ENCODE data around the gene SHKBP1. TPM values are rescaled to one million over a fixed set of nuclear protein-coding genes. Genes with fewer than 3 reads are reported as not detected.

SHKBP1 gene
- total and polyA plus RNA-seq, 8 donors, result 15.8 to 102 (median 73.4) TPM

GRCh38 chr19:40607311-40608239, 30.9 kb downstream of the SHKBP1 start:
- intact Hi-C loops (cut with DNase I; ENCODE audit: low total_unique reads), result no loop called here
- peak; percentile 44 to 75 for DNase-seq

DNA sequence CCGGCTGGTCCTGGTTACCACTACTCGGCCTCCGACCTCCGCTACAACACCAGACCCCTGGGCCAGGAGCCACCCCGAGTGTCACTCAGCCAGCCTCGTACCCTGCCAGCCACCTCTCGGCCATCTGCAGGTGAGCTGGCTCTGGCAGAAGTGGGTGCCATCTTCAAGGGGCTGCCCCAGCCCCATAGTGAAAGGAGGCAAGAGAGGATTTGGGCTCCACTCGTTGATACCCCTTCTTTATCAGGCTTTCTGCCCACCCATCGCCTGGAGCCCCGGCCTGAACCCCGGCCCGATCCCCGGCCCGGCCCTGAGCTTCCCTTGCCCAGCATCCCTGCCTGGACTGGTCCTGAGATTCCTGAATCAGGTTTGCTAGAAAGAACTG, 31.6 kb downstream of the SHKBP1 start:
- Histone ChIP-seq H3K9me3 (no peaks in the 10 kb centered on the region), H3K4me1 (peaks cover 46 to 87% (median 68%) of the 10 kb centered on the region in 4 donors), H3K27ac (peak overlapping the region in 2 of 5 donors; percentile 89 to 92), H3K4me3 (no peak overlapping the region), H3K27me3 (peaks cover 0 to 46% (median 0%) of the 10 kb centered on the region in 3 donors), H3K36me3 (no peaks in the 10 kb centered on the region)
- 86 to 95% (median 93%) methylated on average over 11 to 14 of the region's 14 CpGs for WGBS, 5 donors
- intact Hi-C loops (cut with DNase I; ENCODE audit: low total_unique reads), result no loop called here
- peak in 1 of 2 donors; percentile 14 for DNase-seq
- TF ChIP-seq POLR2AphosphoS5 (IDR thresholded peaks at IDR 0.05), result no peak
- TF ChIP-seq, protein P1, sequence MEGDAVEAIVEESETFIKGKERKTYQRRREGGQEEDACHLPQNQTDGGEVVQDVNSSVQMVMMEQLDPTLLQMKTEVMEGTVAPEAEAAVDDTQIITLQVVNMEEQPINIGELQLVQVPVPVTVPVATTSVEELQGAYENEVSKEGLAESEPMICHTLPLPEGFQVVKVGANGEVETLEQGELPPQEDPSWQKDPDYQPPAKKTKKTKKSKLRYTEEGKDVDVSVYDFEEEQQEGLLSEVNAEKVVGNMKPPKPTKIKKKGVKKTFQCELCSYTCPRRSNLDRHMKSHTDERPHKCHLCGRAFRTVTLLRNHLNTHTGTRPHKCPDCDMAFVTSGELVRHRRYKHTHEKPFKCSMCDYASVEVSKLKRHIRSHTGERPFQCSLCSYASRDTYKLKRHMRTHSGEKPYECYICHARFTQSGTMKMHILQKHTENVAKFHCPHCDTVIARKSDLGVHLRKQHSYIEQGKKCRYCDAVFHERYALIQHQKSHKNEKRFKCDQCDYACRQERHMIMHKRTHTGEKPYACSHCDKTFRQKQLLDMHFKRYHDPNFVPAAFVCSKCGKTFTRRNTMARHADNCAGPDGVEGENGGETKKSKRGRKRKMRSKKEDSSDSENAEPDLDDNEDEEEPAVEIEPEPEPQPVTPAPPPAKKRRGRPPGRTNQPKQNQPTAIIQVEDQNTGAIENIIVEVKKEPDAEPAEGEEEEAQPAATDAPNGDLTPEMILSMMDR (IDR thresholded peaks at IDR 0.05), result no peak
- no peak for TF ChIP-seq POLR2A (IDR thresholded peaks at IDR 0.05)
- no peak for TF ChIP-seq EP300 (IDR thresholded peaks at IDR 0.05)

More at GRCh38 chr19:40607311-40608239, 30.9 kb downstream of the SHKBP1 start:
- TF ChIP-seq POLR2A (IDR thresholded peaks at IDR 0.05) (no peak), EP300 (IDR thresholded peaks at IDR 0.05) (no peak), POLR2AphosphoS5 (IDR thresholded peaks at IDR 0.05) (no peak)
- TF ChIP-seq, protein P1 (IDR thresholded peaks at IDR 0.05), result no peak
- 49 to 70% (median 63%) methylated on average over 31 of the region's 31 CpGs for WGBS, 5 donors
- H3K36me3 ChIP-seq, result no peaks in the 10 kb centered on the region
- H3K4me3 ChIP-seq, result no peak overlapping the region
- H3K4me1 ChIP-seq, result peaks cover 53 to 87% (median 69%) of the 10 kb centered on the region in 4 donors
- peak overlapping the region; percentile 7 to 92 (median 64) for H3K27ac ChIP-seq
- H3K9me3 ChIP-seq, result no peaks in the 10 kb centered on the region
- H3K27me3 ChIP-seq, result peaks cover 0 to 45% (median 0%) of the 10 kb centered on the region in 3 donors

GRCh38 chr19:40608957-40609356, 32.3 kb downstream of the SHKBP1 start:
- no peaks in the 10 kb centered on the region for H3K36me3 ChIP-seq
- peak overlapping the region in 1 of 4 donors; percentile 57 for H3K4me3 ChIP-seq
- peaks cover 0 to 53% (median 0%) of the 10 kb centered on the region in 3 donors for H3K27me3 ChIP-seq
- intact Hi-C loops (cut with DNase I; ENCODE audit: low total_unique reads), result no loop called here
- DNase-seq, result no peak
- H3K27ac ChIP-seq, result peak overlapping the region; percentile 82 to 91 (median 83)
- WGBS, 5 donors, result 60 to 82% (median 72%) methylated on average over 4 of the region's 4 CpGs
- TF ChIP-seq, protein P1 (IDR thresholded peaks at IDR 0.05), result no peak
- TF ChIP-seq EP300 (IDR thresholded peaks at IDR 0.05), result no peak
- no peak for TF ChIP-seq POLR2AphosphoS5 (IDR thresholded peaks at IDR 0.05)
- TF ChIP-seq POLR2A (IDR thresholded peaks at IDR 0.05), result no peak
- no peaks in the 10 kb centered on the region for H3K9me3 ChIP-seq
- peaks cover 42 to 87% (median 66%) of the 10 kb centered on the region in 4 donors for H3K4me1 ChIP-seq

DNA sequence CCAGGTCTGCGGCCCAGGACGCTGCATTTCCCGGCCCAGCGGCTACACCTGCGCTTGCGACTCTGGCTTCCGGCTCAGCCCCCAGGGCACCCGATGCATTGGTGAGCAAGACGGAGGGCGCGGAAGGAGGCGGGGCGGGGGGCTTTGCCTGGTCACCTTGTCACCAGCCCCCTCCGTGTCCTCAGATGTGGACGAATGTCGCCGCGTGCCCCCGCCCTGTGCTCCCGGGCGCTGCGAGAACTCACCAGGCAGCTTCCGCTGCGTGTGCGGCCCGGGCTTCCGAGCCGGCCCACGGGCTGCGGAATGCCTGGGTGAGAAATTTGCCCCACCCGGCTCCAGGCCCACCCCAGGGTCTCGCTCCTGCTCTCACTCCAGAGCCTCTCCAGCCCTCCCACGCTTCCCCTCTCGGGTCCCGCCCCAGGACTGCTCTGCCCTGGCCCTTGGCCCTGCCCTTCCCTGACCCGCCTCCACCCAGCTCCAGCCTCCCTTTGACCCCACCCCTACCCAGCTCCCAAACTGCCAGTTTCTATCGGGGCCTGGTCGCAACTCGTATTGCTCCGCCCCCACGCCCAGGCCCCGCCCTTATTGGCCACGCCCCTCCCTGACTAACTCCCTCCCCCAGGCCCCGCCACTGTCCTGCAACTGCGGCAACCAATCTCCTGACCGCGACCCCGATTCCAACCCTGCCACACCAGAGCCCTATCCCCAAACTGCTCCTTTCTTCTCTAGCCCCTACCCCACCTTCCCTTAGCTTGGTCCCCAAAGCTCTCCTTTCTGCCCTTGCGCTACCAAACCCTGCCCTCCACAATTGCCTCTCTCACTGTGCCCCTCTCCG, 33.1 kb downstream of the SHKBP1 start:
- Histone ChIP-seq H3K4me3 (peak overlapping the region; percentile 34 to 57 (median 44)), H3K9me3 (no peaks in the 10 kb centered on the region), H3K27ac (peak overlapping the region; percentile 82 to 91 (median 83)), H3K36me3 (no peaks in the 10 kb centered on the region), H3K27me3 (peaks cover 0 to 57% (median 0%) of the 10 kb centered on the region in 3 donors), H3K4me1 (peaks cover 35 to 86% (median 65%) of the 10 kb centered on the region in 4 donors)
- intact Hi-C loops (cut with DNase I; ENCODE audit: low total_unique reads), result no loop called here
- WGBS, 5 donors, result 6 to 17% (median 13%) methylated on average over 41 to 50 of the region's 50 CpGs
- DNase-seq, result peak; percentile 92 to 96
- TF ChIP-seq POLR2AphosphoS5 (IDR thresholded peaks at IDR 0.05), result peak in 2 of 3 donors; percentile 35 to 38
- TF ChIP-seq, protein P1 (IDR thresholded peaks at IDR 0.05), result no peak
